Liver (tissue), 9 donors: ENCODE results near the gene KIF6. TPM values are rescaled to one million over a fixed set of nuclear protein-coding genes. Genes with fewer than 3 reads are reported as not detected.

ENCODE experiments used
- DNase-seq: peaks from one replicate; pipeline ENCODE4 v3.0.0-alpha.2; 2017; ENCODE audit warnings: low spot score
- H3K27ac ChIP-seq, 2 donors: one replicate each; pipeline ENCODE4 v1.7.0; 2013; ENCODE audit warnings: inconsistent platforms in 2 of 2, low read length in 2 of 2, control low read depth in 1 of 2, low read depth in 1 of 2, mild to moderate bottlenecking in 1 of 2
- H3K27me3 ChIP-seq, 4 donors: one replicate each; pipeline versions ENCODE4 v1.6.1 to v1.7.0; 2013; ENCODE audit warnings: low read length in 3 of 4, inconsistent platforms in 1 of 4, mild to moderate bottlenecking in 1 of 4, moderate library complexity in 1 of 4; ENCODE audit not compliant: control insufficient read depth in 4 of 4, insufficient read depth in 4 of 4
- H3K36me3 ChIP-seq, 4 donors: one replicate each; pipeline versions ENCODE4 v1.6.1 to v1.7.0; 2013; ENCODE audit warnings: low read length in 3 of 4, mild to moderate bottlenecking in 3 of 4, low read depth in 1 of 4, moderate library complexity in 1 of 4; ENCODE audit not compliant: control insufficient read depth in 4 of 4, insufficient read depth in 3 of 4
- H3K4me1 ChIP-seq, 4 donors: one replicate each; pipeline versions ENCODE4 v1.6.1 to v1.7.0; 2013; ENCODE audit warnings: low read length in 3 of 4, mild to moderate bottlenecking in 3 of 4, moderate library complexity in 1 of 4; ENCODE audit not compliant: control insufficient read depth in 4 of 4, insufficient read depth in 4 of 4
- H3K4me3 ChIP-seq, 3 donors: one replicate each; pipeline versions ENCODE4 v1.6.1 to v1.7.0; 2013; ENCODE audit warnings: low read length in 3 of 3, control low read depth in 1 of 3, low read depth in 1 of 3, mild to moderate bottlenecking in 1 of 3
- H3K9ac ChIP-seq, 2 donors: one replicate each; pipeline ENCODE4 v1.7.0; 2013; ENCODE audit warnings: low read length in 2 of 2, mild to moderate bottlenecking in 2 of 2, moderate library complexity in 2 of 2, control low read depth in 1 of 2, low read depth in 1 of 2
- H3K9me3 ChIP-seq, 4 donors: one replicate each; pipeline versions ENCODE4 v1.6.1 to v1.7.0; 2013; ENCODE audit warnings: low read length in 3 of 4; ENCODE audit not compliant: control insufficient read depth in 4 of 4
- ATF3 ChIP-seq: IDR thresholded peaks from 2 replicates; pipeline ENCODE4 v1.6.1; 2016; ENCODE audit warnings: antibody characterized with exemption
- CTCF ChIP-seq: fragments of 150-350 bp; IDR thresholded peaks from 2 replicates; pipeline ENCODE4 v1.5.1; 2017; ENCODE audit warnings: improper control_type of control experiment, low read depth, low read length; ENCODE audit not compliant: missing input control
- EGR1 ChIP-seq, 2 donors: IDR thresholded peaks; 2 replicates each; pipeline ENCODE4 v1.6.1; 2016 to 2018; ENCODE audit warnings: antibody characterized with exemption in 2 of 2, low read depth in 2 of 2
- FOXA1 ChIP-seq: IDR thresholded peaks from 2 replicates; pipeline ENCODE4 v1.6.1; 2016; ENCODE audit warnings: antibody characterized with exemption
- HNF4A ChIP-seq, 2 donors: conservative IDR thresholded peaks; 2 replicates each; pipeline ENCODE4 v1.6.1; 2016; ENCODE audit warnings: antibody characterized with exemption in 2 of 2, mild to moderate bottlenecking in 2 of 2
- HNF4G ChIP-seq: IDR thresholded peaks from 2 replicates; pipeline ENCODE4 v1.6.1; 2016; ENCODE audit warnings: antibody characterized with exemption
- JUND ChIP-seq, 2 donors: IDR thresholded peaks; 2 replicates each; pipeline ENCODE4 v1.6.1; 2016; ENCODE audit warnings: antibody characterized with exemption in 2 of 2
- MAX ChIP-seq: IDR thresholded peaks from 2 replicates; pipeline ENCODE4 v1.6.1; 2016; ENCODE audit warnings: antibody characterized with exemption
- NR2F2 ChIP-seq: IDR thresholded peaks from 2 replicates; pipeline ENCODE4 v1.6.1; 2016; ENCODE audit warnings: antibody characterized with exemption
- RAD21 ChIP-seq, 2 donors: IDR thresholded peaks; 2 replicates each; pipeline ENCODE4 v1.6.1; 2016; ENCODE audit warnings: antibody characterized with exemption in 2 of 2, mild to moderate bottlenecking in 2 of 2
- RXRA ChIP-seq, 2 donors: IDR thresholded peaks; 2 replicates each; pipeline ENCODE4 v1.6.1; 2017 to 2018; ENCODE audit warnings: antibody characterized with exemption in 2 of 2, mild to moderate bottlenecking in 1 of 2
- TAF1 ChIP-seq: conservative IDR thresholded peaks from 2 replicates; pipeline ENCODE4 v1.6.1; 2016; ENCODE audit warnings: antibody characterized with exemption, mild to moderate bottlenecking
- ZBTB33 ChIP-seq: IDR thresholded peaks from 2 replicates; pipeline ENCODE4 v1.6.1; 2016; ENCODE audit warnings: antibody characterized with exemption
- WGBS: extraction: QIAGEN DNeasy Blood & Tissue Kit; methylation state at CpG from one replicate; pipeline ENCODE4 v1.1.7; 2013; 5-methylcytosine and 5-hydroxymethylcytosine counted together
- polyA plus RNA-seq, 2 donors: library from polyadenylated mRNA; stranded (reverse) in 1 of 2; unstranded in 1 of 2; fragments of 200-250 nt in 1 of 2; fragments of >200 nt in 1 of 2; fragmentation: Nextera tagmentation in 1 of 2; extraction: Ambion mirVana in 1 of 2; gene quantifications; one replicate each; pipeline versions ENCODE4 v1.2.1 to v1.2.3, GENCODE V29; 2013 to 2015
- total RNA-seq, 2 donors: library from RNA; depleted of rRNA; stranded (reverse); fragments of >200 nt; gene quantifications; one replicate each; pipeline ENCODE4 v1.2.3, GENCODE V29; 2014
- TF ChIP-seq, protein P1 (sequence below): IDR thresholded peaks from 2 replicates; pipeline ENCODE4 v1.6.1; 2016; ENCODE audit warnings: antibody characterized with exemption, mild to moderate bottlenecking
- donor health status: healthy.
- donor health status: healthy.
- donor health status: healthy.
- donor health status: healthy.
- donor health status: healthy.

KIF6 gene
- total and polyA plus RNA-seq, 4 donors, result 0.17 to 7.5 (median 0.29) TPM

DNA sequence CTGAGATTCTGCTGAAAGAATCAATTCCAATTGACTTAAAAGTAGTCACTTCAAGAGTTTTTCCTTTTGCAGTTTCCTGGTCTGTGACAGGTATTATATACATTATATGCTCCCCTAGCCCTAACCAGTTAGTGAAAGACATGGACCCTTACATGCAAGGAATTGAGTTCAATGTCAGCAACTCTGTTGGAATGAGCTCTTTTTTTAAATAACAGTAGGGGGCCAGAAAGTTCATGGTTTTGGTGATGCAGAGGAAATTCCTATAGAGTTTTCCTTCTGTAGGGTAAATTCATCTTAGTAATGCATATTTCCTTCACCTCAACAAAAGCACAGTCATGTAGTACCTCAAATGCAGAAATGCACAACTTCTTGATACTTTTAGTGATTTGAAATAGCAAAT lies 172.2 kb downstream of the KIF6 start:
- no peak overlapping the region for H3K9ac ChIP-seq
- no peaks in the 10 kb centered on the region for H3K27me3 ChIP-seq
- peaks cover 0 to 6% (median 0%) of the 10 kb centered on the region in 4 donors for H3K4me1 ChIP-seq
- H3K27ac ChIP-seq, result no peak overlapping the region
- DNase-seq, result no peak
- H3K9me3 ChIP-seq, result no peaks in the 10 kb centered on the region
- TF ChIP-seq CTCF (no peak), RAD21 (IDR thresholded peaks at IDR 0.05) (no peak), ATF3 (no peak)
- no peaks in the 10 kb centered on the region for H3K36me3 ChIP-seq
- no peak overlapping the region for H3K4me3 ChIP-seq

GRCh38 chr6:39550191-39550590 lies 175.0 kb downstream of the KIF6 start:
- DNase-seq, result no peak
- no peak overlapping the region for H3K9ac ChIP-seq
- TF ChIP-seq EGR1 (IDR thresholded peaks at IDR 0.05; ENCODE audit: low read depth in 2 of 2), result no peak
- TF ChIP-seq FOXA1, result no peak
- TF ChIP-seq TAF1, result no peak
- TF ChIP-seq HNF4A (conservative IDR thresholded peaks at IDR 0.05), result no peak
- TF ChIP-seq, protein P1, sequence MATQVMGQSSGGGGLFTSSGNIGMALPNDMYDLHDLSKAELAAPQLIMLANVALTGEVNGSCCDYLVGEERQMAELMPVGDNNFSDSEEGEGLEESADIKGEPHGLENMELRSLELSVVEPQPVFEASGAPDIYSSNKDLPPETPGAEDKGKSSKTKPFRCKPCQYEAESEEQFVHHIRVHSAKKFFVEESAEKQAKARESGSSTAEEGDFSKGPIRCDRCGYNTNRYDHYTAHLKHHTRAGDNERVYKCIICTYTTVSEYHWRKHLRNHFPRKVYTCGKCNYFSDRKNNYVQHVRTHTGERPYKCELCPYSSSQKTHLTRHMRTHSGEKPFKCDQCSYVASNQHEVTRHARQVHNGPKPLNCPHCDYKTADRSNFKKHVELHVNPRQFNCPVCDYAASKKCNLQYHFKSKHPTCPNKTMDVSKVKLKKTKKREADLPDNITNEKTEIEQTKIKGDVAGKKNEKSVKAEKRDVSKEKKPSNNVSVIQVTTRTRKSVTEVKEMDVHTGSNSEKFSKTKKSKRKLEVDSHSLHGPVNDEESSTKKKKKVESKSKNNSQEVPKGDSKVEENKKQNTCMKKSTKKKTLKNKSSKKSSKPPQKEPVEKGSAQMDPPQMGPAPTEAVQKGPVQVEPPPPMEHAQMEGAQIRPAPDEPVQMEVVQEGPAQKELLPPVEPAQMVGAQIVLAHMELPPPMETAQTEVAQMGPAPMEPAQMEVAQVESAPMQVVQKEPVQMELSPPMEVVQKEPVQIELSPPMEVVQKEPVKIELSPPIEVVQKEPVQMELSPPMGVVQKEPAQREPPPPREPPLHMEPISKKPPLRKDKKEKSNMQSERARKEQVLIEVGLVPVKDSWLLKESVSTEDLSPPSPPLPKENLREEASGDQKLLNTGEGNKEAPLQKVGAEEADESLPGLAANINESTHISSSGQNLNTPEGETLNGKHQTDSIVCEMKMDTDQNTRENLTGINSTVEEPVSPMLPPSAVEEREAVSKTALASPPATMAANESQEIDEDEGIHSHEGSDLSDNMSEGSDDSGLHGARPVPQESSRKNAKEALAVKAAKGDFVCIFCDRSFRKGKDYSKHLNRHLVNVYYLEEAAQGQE, result no peak
- TF ChIP-seq ATF3, result no peak
- no peak for TF ChIP-seq HNF4G
- TF ChIP-seq ZBTB33, result no peak
- TF ChIP-seq MAX, result no peak
- TF ChIP-seq JUND (IDR thresholded peaks at IDR 0.05), result no peak
- no peak for TF ChIP-seq RXRA (IDR thresholded peaks at IDR 0.05)
- no peak for TF ChIP-seq NR2F2
- no peaks in the 10 kb centered on the region for H3K36me3 ChIP-seq
- H3K4me3 ChIP-seq, result no peak overlapping the region
- no peaks in the 10 kb centered on the region for H3K9me3 ChIP-seq
- 83% methylated on average over 2 of the region's 2 CpGs for WGBS
- peaks cover 0 to 6% (median 0%) of the 10 kb centered on the region in 4 donors for H3K4me1 ChIP-seq
- no peak overlapping the region for H3K27ac ChIP-seq
- no peaks in the 10 kb centered on the region for H3K27me3 ChIP-seq
